Uterus (tissue), 4 donors: ENCODE measurements around the gene SPNS2. TPM values are rescaled to one million over a fixed set of nuclear protein-coding genes. Genes with fewer than 3 reads are reported as not detected.

Source experiments
- DNase-seq, 2 donors: peaks; one replicate each; pipeline ENCODE4 v3.0.0-alpha.2; 2019 to 2020
- H3K27ac ChIP-seq, 2 donors: fragments of 200-600 bp; sonication (generic); 1 replicate in 1 of 2; 2 replicates in 1 of 2; pipeline ENCODE4 v1.5.1; 2016 to 2018
- H3K27me3 ChIP-seq, 2 donors: fragments of 200-600 bp; sonication (generic); one replicate each; pipeline ENCODE4 v1.5.1; 2018 to 2019; ENCODE audit warnings: control low read depth in 1 of 2
- H3K36me3 ChIP-seq, 2 donors: fragments of 200-600 bp; sonication (generic); one replicate each; pipeline ENCODE4 v1.5.1; 2019; ENCODE audit warnings: control low read depth in 1 of 2
- H3K4me1 ChIP-seq, 2 donors: fragments of 200-600 bp; sonication (generic); one replicate each; pipeline ENCODE4 v1.5.1; 2018 to 2019; ENCODE audit warnings: control low read depth in 1 of 2
- H3K4me3 ChIP-seq, 2 donors: fragments of 200-600 bp; sonication (generic); 1 replicate in 1 of 2; 2 replicates in 1 of 2; pipeline ENCODE4 v1.5.1; 2018 to 2019; ENCODE audit warnings: mild to moderate bottlenecking in 1 of 2
- H3K9me3 ChIP-seq, 2 donors: fragments of 200-600 bp; sonication (generic); one replicate each; pipeline ENCODE4 v1.5.1; 2019; ENCODE audit warnings: control low read depth in 1 of 2
- POLR2A ChIP-seq, 2 donors: fragments of 450-650 bp; IDR thresholded peaks; one replicate each; pipeline ENCODE4 v1.6.1; 2016; ENCODE audit warnings: antibody characterized with exemption in 2 of 2, mild to moderate bottlenecking in 1 of 2, moderate library complexity in 1 of 2
- intact Hi-C: fragments of 100-400 bp; cut with DNase I; formaldehyde crosslinking; loops from one replicate; pipeline ENCODE4 v1.15.1; 2023; ENCODE audit warnings: low total_unique reads
- total RNA-seq, 4 donors: library from RNA; depleted of rRNA in 3 of 4; stranded (reverse); fragments of >200 nt in 3 of 4; gene quantifications; one replicate each; pipeline versions ENCODE4 v1.1.0 to v1.2.4, GENCODE V29; 2014 to 2023
- TF ChIP-seq, protein P1 (sequence below), 4 experiments: fragments of 200-600 bp in 2 of 4; fragments of 450-650 bp in 2 of 4; sonication (generic) in 2 of 4; IDR thresholded peaks; one replicate each; pipeline ENCODE4 v1.5.1; 2016 to 2019; ENCODE audit warnings: antibody characterized with exemption in 4 of 4, mild to moderate bottlenecking in 2 of 4, moderate library complexity in 1 of 4
- donor health status: DM: yes; HTN: yes; CAD: no.

The SPNS2 gene
- total RNA-seq, 4 donors from 2014 or later, result 3.8 to 40.5 (median 13.6) TPM

DNA sequence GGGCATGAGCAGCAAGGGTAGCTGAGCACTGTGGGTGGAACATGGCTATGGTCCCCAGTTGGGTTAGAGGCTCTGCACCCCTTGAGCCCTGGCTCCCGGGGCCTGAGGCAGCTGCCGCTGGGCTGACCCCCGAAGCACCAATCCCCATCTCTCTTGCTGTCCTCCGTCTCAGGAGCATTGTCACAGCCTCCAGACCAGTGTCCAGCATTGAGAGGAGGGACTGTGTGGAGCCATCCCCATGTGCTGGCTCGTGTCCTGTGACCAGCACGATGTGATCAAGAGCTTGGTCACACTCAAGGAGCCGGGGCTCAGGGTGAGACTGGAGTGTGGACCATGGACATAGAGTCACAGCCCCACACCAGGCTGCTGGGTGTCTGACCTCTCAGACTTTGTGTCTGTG is 88.5 kb downstream of the SPNS2 start:
- Histone ChIP-seq H3K36me3 (no peaks in the 10 kb centered on the region), H3K27ac (peak overlapping the region in 1 of 2 donors; percentile 33)
- intact Hi-C loops, result no loop called here

DNA sequence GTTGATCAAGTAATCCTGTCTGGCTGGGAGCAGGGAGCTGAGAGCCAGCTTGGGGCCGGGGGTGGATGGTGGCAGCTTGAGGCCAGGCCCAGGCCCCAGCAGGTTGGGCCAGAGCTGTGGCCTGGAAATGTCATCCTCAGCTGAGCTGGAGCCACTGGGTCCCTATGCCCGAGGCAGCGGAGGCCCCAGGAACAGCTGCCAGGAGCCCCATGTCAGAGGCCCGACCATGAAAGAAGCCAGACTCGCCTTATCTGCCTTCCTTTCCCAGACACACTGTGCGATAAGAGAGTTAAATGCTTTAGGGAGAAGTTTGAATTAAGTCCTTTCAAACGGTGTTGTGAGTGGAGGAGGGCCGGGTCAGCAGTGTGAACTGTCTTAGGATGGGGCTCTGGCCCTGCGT is 89.1 kb downstream of the SPNS2 start:
- no peak for DNase-seq
- H3K27ac ChIP-seq, result peak overlapping the region; percentile 35 to 49
- TF ChIP-seq, protein P1, sequence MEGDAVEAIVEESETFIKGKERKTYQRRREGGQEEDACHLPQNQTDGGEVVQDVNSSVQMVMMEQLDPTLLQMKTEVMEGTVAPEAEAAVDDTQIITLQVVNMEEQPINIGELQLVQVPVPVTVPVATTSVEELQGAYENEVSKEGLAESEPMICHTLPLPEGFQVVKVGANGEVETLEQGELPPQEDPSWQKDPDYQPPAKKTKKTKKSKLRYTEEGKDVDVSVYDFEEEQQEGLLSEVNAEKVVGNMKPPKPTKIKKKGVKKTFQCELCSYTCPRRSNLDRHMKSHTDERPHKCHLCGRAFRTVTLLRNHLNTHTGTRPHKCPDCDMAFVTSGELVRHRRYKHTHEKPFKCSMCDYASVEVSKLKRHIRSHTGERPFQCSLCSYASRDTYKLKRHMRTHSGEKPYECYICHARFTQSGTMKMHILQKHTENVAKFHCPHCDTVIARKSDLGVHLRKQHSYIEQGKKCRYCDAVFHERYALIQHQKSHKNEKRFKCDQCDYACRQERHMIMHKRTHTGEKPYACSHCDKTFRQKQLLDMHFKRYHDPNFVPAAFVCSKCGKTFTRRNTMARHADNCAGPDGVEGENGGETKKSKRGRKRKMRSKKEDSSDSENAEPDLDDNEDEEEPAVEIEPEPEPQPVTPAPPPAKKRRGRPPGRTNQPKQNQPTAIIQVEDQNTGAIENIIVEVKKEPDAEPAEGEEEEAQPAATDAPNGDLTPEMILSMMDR (IDR thresholded peaks at IDR 0.05), result no peak
- no peak for TF ChIP-seq POLR2A (IDR thresholded peaks at IDR 0.05)
- no peaks in the 10 kb centered on the region for H3K9me3 ChIP-seq
- intact Hi-C loops, result no loop called here
- no peaks in the 10 kb centered on the region for H3K27me3 ChIP-seq
- no peak overlapping the region for H3K4me3 ChIP-seq
- no peaks in the 10 kb centered on the region for H3K36me3 ChIP-seq
- peaks cover 0 to 14% of the 10 kb centered on the region in 2 donors for H3K4me1 ChIP-seq

More for the DNA sequence above, 88.5 kb downstream of the SPNS2 start:
- Histone ChIP-seq H3K9me3 (no peaks in the 10 kb centered on the region), H3K27me3 (no peaks in the 10 kb centered on the region), H3K4me1 (peaks cover 0 to 14% of the 10 kb centered on the region in 2 donors), H3K4me3 (no peak overlapping the region)
- DNase-seq, result no peak
- TF ChIP-seq, protein P1 (IDR thresholded peaks at IDR 0.05), result no peak
- no peak for TF ChIP-seq POLR2A (IDR thresholded peaks at IDR 0.05)

DNA sequence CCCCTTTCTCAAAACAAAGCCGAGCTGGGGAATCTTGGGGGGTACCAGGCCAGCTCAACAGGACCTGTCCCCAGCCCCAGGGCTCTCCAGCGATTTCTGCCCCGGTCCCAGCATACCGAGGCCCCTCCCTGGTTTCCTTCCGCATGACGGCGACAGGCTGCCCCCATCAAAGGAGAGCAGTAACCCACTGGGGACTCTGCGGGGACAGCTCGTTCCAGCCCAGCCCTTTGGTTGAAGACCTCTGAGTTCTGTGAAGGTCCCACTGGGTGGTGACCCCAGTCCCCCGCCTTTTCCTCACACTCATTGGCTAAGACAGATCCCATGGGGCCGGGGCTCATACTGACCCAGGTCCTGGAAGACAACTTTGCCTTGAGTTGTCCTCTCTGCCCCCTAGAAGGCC is 89.7 kb downstream of the SPNS2 start:
- no peaks in the 10 kb centered on the region for H3K27me3 ChIP-seq
- no peak overlapping the region for H3K4me3 ChIP-seq
- intact Hi-C loops, result no loop called here
- no peaks in the 10 kb centered on the region for H3K9me3 ChIP-seq
- peak overlapping the region in 1 of 2 donors; percentile 35 for H3K27ac ChIP-seq
- peaks cover 0 to 14% of the 10 kb centered on the region in 2 donors for H3K4me1 ChIP-seq
- DNase-seq, result peak in 1 of 2 donors; percentile 41
- TF ChIP-seq POLR2A (IDR thresholded peaks at IDR 0.05), result no peak
- TF ChIP-seq, protein P1 (IDR thresholded peaks at IDR 0.05), result no peak
- no peaks in the 10 kb centered on the region for H3K36me3 ChIP-seq

Other genes starting within 250 kb of the SPNS2 start
- gene ANKFY1, start 234.9 kb upstream of the SPNS2 start, total RNA-seq, result 10 to 100 TPM; 17.6 to 69.5 (median 52.8) TPM
- 10 to 100 TPM; 16.5 to 51.8 (median 33.9) TPM for gene UBE2G1, start 132.2 kb upstream of the SPNS2 start, total RNA-seq
- under 1 TPM in 1 of 4 donors, not detected in 3; 0.69 TPM for gene SPNS3, start 64.9 kb upstream of the SPNS2 start, total RNA-seq
- gene MYBBP1A, start 56.5 kb downstream of the SPNS2 start, total RNA-seq, result 10 to 100 TPM; 10.9 to 64.7 (median 25.2) TPM
- gene GGT6, start 61.7 kb downstream of the SPNS2 start, total RNA-seq, result 1 to 10 TPM in 1 of 4 donors, under 1 TPM in 2, not detected in 1; 0.21 to 4.4 (median 0.29) TPM
- gene SMTNL2, start 85.6 kb downstream of the SPNS2 start, total RNA-seq, result 10 to 100 TPM in 1 of 4 donors, 1 to 10 TPM in 2, not detected in 1; 5.7 to 12.0 (median 6.8) TPM
- 1 to 10 TPM in 1 of 4 donors, under 1 TPM in 1, not detected in 2; 0.24 to 2.9 TPM for gene ALOX15, start 142.8 kb downstream of the SPNS2 start, total RNA-seq
- gene PELP1, start 205.3 kb downstream of the SPNS2 start, total RNA-seq, result 10 to 100 TPM in 3 of 4 donors, 1 to 10 TPM in 1; 7.4 to 56.8 (median 35.8) TPM
- 10 to 100 TPM; 11.6 to 48.5 (median 40.8) TPM for gene ARRB2, start 211.8 kb downstream of the SPNS2 start, total RNA-seq
- 100 to 1,000 TPM in 1 of 4 donors, 10 to 100 TPM in 2, 1 to 10 TPM in 1; 2.9 to 209 (median 14.0) TPM for gene MED11, start 232.5 kb downstream of the SPNS2 start, total RNA-seq
- gene ZMYND15, start 241.0 kb downstream of the SPNS2 start, total RNA-seq, result under 1 TPM in 2 of 4 donors, not detected in 2; 0.58 to 0.69 TPM
- 1 to 10 TPM; 1.0 to 9.1 (median 7.1) TPM for gene CXCL16, start 241.0 kb downstream of the SPNS2 start, total RNA-seq